SKM-1 treated with dmso at 0.1 percent for 144 hours (cell line): ENCODE measurements around the gene EXOC4.
A peak's percentile ranks its signal among the peaks of the same experiment; 100 is the strongest.
"Not testable (repeated sequence)": the region's sequence is repeated elsewhere in the genome, so short reads cannot be mapped to it uniquely, and the experiment has no call there.

Source experiments
- DNase-seq: peaks from one replicate; lab custom pipeline; 2025; ENCODE audit not compliant: unreplicated experiment; lab: John Stamatoyannopoulos, UW

The EXOC4 gene

GRCh38 chr7:133609806-133610205 lies 356.9 kb downstream of the EXOC4 start:
- DNase-seq, result no peak

DNA sequence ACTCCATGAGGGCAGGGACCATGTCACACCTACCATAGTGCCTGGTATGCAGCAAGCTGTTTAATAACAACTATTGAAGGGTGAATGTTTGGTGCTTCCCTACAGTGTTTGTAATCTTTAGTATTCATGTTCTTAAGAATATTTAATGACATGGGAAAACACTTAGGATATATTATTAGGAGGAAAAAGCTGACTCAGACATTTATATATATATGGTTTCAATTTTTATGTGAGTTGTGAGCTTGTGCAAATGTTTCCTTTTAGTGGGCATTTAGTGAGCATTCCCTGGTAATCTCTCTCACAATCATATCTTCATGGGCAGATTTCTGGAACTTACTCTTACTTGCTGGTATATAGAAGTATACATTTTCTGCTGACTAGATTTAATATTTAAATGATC lies 359.1 kb downstream of the EXOC4 start:
- no peak for DNase-seq

DNA sequence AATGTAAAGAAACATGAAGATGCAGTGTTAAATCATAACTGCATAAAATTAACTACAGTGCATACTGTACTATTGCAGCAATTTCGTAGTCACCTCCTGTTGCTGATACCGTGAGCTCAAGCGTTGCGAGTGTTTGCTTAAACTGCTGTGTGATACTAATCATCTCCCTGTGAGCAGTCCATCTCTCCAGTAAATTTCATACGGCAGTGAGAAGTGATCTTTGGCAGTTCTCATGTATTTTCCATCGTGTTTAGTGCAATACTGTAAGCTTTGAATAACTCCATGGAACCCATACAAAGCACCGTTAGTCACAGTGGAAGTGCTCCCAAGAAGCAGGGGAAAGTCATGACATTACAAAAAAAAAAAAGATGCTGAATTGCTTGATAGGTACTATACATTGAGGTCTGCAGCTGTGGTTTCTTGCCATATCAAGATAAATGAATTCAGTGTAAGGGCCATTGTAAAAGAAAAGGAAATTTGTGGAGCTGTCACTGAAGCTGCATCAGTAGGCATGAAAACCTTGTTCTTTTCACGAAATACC lies 360.4 kb downstream of the EXOC4 start:
- no peak for DNase-seq

DNA sequence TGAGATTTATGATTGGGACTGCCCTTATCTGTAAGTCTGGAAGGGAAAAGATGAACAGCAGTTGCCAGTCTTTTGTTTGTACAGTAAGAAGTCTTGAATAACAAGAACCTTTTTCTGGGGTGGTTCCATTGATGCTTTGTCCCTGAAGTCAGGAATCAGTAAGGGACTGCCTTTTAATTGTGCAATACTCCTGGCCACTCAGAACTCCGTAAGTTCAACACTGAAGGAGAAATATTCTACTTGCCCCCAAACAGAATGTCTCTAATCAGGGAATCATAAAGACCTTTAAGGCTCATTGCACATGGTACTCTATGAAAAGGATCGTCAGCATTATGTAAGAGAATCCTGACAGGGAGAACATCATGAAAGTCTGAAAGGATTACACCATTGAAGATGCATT lies 361.4 kb downstream of the EXOC4 start:
- no peak for DNase-seq

DNA sequence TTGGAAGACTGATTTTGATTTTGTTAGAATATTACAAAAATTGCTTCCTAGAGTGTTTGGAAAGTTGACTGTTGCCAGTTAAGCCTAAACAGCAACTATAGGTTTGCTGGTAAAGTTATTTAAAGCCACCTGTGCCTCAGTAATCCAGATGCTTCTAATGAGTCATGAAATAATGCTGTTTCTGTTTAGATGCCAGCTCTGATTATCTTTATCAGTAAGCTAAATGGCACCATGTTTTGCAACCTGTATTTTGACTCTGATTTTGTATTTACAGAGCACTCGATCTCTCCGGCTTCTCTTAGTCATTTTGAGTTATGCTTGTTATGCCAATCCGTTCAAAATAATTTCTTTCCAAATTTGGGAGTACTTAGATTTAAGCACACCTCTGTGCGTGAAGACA lies 366.1 kb downstream of the EXOC4 start:
- DNase-seq, result no peak

GRCh38 chr7:133619491-133619890 lies 366.6 kb downstream of the EXOC4 start:
- no peak for DNase-seq

- no peak for DNase-seq
Measured at GRCh38 chr7:133623721-133624120, 370.8 kb downstream of the EXOC4 start.

- peak; percentile 56 for DNase-seq
Measured at GRCh38 chr7:133625046-133625445, 372.2 kb downstream of the EXOC4 start.

DNA sequence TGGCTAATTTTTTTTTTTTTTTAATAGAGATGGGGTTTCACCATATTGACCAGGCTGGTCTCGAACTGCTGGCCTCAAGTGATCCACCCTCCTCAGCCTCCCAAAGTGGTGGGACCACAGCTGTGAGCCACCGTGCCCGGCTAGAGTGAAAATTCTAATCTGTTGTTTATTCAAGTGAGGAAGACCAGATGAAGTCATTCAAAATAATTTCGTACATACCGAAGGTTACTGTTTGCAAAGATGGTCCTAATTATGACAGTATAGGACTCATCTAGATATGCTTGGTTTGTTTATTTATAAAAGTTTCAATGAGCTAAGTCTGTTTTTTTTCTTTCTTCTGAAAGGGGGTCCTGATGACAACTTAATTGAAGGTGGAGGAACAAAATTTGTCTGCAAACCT lies 376.8 kb downstream of the EXOC4 start:
- DNase-seq, result no peak

GRCh38 chr7:133633055-133633454 lies 380.2 kb downstream of the EXOC4 start:
- DNase-seq, result peak; percentile 72

DNA sequence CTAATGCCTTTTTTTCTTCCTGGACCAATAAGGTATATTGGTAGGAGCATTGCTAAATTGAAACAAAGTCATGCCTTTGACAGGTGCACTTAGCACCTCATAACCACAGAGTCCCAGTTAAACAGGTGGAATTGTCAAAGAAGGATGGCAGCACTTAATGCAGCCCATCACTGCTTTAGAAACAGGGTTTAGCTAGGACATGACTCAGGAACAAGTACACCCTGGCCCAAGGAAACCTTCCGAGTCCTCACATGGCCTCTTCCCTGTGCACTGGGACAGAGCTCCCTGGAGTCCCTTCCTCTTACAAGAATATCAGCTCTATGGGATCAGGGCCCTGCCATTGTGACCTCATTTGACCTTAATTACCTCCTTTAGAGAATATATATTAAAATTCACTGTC lies 382.7 kb downstream of the EXOC4 start:
- no peak for DNase-seq

DNA sequence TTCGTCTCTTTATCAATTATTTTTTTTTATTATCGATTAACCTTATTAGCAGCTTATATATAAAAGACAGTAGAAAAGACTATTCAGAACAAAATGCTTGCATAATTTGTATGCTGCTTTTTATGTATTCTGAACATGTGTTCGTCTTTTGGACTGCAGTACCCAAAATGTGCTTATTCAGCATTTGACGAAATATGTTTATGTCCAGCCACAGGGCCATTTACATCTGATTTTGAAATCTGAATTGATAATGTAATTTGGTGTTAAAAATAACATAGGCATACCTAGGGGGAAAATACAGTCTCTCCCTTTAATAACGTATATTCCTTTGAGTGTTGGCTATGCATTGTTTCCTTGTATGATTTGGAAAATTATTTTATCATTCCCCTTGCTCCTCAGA lies 386.0 kb downstream of the EXOC4 start:
- DNase-seq, result no peak

DNA sequence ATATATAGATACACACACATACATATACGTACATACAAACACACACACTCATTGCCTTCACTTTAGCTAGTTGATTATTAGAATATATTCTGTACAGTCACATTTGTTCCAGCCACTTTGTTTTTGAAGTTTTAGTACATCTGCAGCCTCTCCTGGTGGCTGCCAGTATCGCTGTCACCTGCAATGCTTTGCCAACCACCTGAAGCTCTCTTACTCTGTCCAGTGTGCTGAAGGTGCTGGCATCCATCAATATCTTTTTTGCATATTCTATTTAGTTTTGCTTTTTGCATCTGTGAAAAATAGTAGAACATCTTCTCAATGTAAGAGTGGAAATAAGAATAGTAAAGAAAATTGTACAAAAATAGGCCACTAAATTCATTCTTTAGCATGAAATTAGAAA lies 388.6 kb downstream of the EXOC4 start:
- no peak for DNase-seq

DNA sequence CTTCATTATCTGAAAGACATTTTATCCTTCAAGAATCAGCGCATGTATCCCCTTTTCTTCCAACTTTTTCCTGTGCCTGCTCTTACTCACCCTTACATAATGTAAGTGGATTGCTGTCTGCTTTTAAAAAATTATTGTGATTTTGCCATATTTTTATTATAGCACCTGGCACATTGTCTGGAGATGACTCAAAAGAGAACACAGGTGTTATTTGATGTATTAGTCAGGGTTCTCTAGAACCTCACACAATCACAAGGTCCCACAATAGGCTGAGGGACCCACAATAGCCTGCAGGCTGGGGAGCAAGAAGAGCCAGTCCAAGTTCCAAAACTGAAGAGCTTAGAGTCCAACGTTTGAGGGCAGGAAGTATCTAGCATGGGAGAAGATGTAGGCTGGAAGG lies 390.0 kb downstream of the EXOC4 start:
- no peak for DNase-seq

DNA sequence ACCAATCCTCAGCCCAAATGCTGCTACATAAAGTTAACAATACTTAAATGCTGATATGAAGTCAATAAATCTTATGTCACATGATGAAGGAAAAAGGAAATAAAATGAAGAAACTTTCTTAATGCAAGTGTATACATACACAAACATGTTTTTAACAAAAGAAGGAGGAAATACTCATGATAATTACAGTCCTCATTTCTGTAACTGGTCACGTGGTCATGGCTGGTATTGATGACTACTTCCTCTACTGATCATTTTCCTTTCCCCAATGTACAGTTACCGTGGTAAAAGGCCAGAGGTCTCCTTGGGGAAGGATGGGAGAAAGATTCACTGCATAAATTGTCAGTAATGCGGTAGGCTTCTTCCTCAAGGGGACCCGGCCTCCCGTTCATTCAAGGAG lies 390.8 kb downstream of the EXOC4 start:
- not testable (repeated sequence) for DNase-seq

GRCh38 chr7:133645884-133646391 lies 393.1 kb downstream of the EXOC4 start:
- DNase-seq, result peak; percentile 49

GRCh38 chr7:133646472-133647315 lies 393.8 kb downstream of the EXOC4 start:
- DNase-seq, result no peak

DNA sequence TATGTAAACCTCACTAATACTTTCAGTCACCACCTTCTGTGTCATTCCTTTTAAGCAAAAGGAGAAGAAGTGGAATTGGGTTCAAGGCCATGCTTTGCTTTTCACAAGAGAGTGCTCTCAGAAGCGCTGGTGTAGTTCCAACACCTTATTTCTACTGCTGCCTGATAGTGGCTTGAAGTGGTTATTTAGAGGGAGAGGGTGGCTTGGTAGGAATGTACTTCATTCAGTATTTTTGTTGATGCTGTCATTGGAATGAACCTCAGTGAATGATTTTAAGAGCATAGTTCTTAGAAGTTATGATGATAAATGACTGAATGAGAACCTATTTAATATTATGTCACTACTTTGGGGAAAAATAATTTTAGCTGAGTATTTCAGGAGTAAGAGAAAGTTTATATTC lies 396.7 kb downstream of the EXOC4 start:
- DNase-seq, result no peak

DNA sequence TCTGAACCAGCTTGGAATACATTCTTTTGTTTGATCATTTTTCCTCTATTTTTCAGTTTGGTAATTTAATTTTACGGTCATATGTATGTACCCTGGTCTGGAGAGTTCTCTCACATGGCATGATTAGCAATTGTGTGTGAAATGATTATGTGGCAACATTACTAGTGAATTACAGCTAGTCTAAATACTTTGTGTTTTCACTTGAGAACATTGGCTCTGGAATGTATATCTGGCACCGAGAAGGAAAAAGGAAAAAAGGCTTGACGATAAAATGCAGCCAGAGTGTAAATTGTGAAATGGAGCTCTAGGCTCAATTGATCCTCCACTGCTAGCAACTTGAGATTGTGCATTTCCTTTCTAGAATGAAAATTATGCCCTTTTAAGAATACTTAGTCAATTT lies 397.2 kb downstream of the EXOC4 start:
- no peak for DNase-seq

- peak; percentile 30 for DNase-seq
Measured at GRCh38 chr7:133650487-133651300, 397.8 kb downstream of the EXOC4 start.

DNA sequence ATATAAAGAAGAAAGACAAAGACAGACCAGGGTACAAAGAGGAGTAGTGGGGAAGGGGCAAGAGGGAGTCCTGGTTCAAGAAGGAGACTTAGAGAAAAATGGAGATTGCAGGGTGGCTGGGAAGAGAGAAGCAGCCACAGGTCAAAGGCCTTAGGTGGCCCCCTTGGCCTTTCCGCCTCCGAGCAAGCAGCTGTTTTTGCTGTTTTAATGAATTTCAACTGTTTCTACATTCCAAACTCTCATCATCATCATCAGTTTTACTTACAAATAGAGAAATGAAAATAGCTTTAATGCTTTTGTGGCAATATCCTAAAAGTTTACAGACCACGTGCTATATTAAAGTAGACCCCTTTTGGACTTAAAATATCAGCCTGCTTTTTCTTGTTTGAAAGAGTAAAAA lies 399.7 kb downstream of the EXOC4 start:
- no peak for DNase-seq

DNA sequence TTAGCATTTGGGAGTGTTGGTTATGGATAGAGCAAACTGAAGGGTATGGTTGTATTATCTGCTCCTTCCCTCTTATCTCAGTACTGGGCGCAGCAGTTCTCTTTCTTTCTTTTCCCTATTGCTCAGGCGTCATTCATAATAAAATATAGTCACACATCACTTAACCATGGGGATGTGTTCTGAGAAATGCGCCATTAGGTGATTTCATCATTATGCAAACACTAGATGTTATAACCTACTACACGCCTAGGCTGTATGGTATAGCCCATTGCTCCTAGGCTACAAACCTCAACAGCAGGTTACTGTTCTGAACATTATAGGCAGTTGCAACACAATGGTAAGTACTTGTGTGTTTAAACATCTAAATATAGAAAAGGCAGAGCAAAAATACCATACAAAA lies 401.7 kb downstream of the EXOC4 start:
- DNase-seq, result no peak
